Measurements from ENCODE around the gene STMN3. TPM values are rescaled to one million over a fixed set of nuclear protein-coding genes. Genes with fewer than 3 reads are reported as not detected.

Gene STMN3
- total RNA-seq, 1 experiment from 2014 or later, result 65.6 TPM

DNA sequence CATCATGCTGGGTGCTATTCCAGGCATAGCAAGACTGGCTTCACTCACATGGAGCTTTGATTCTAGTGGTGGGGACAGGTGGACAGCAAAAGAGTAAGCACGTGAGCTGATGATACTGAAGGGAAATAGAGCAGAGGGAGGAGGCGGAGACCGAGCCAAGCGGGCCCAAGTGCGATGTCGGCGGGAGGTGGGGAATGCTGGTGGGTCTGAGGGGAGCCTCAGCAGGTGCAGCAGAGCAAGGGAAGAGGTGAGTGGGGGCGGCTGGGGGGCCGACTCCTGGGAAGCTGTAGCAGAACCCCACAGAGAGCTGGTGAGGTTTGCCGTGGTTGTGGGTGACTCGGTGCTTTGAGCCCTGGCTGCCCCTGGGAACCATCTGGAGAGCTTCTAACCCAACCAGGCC is 15.1 kb upstream of the STMN3 start:
- CTCF ChIA-PET, result no interaction called here

More for the DNA sequence above, 15.1 kb upstream of the STMN3 start:
- Mint-ChIP-seq H3K4me1 (no peaks in the 10 kb centered on the region), H3K27me3 (ENCODE audit: low read depth) (no peaks in the 10 kb centered on the region), H3K27ac (no peak overlapping the region), H3K36me3 (peaks cover 24% of the 10 kb centered on the region), H3K9me3 (no peaks in the 10 kb centered on the region), H3K4me3 (no peak overlapping the region)
- POLR2A ChIA-PET, result no interaction called here
- ATAC-seq (no peak), DNase-seq (ENCODE audit: low spot score) (no peak)
- TF ChIP-seq AFF4 (CRISPR knock-in tag; IDR thresholded peaks at IDR 0.05; ENCODE audit: borderline replicate concordance) (no peak), NR2C2 (CRISPR knock-in tag; IDR thresholded peaks at IDR 0.05) (no peak), MXD4 (CRISPR knock-in tag; IDR thresholded peaks at IDR 0.05; ENCODE audit: borderline replicate concordance) (no peak), KAT7 (CRISPR knock-in tag; IDR thresholded peaks at IDR 0.05; ENCODE audit: borderline replicate concordance) (no peak), PRRX2 (CRISPR knock-in tag; IDR thresholded peaks at IDR 0.05) (no peak), E2F4 (CRISPR knock-in tag; IDR thresholded peaks at IDR 0.05; ENCODE audit: borderline replicate concordance, low read depth) (no peak), AR (CRISPR knock-in tag; IDR thresholded peaks at IDR 0.05) (no peak), EMX1 (CRISPR knock-in tag; IDR thresholded peaks at IDR 0.05) (no peak), E2F5 (CRISPR knock-in tag; IDR thresholded peaks at IDR 0.05) (no peak), USF2 (CRISPR knock-in tag; IDR thresholded peaks at IDR 0.05) (no peak)
- TF ChIP-seq, protein P1, sequence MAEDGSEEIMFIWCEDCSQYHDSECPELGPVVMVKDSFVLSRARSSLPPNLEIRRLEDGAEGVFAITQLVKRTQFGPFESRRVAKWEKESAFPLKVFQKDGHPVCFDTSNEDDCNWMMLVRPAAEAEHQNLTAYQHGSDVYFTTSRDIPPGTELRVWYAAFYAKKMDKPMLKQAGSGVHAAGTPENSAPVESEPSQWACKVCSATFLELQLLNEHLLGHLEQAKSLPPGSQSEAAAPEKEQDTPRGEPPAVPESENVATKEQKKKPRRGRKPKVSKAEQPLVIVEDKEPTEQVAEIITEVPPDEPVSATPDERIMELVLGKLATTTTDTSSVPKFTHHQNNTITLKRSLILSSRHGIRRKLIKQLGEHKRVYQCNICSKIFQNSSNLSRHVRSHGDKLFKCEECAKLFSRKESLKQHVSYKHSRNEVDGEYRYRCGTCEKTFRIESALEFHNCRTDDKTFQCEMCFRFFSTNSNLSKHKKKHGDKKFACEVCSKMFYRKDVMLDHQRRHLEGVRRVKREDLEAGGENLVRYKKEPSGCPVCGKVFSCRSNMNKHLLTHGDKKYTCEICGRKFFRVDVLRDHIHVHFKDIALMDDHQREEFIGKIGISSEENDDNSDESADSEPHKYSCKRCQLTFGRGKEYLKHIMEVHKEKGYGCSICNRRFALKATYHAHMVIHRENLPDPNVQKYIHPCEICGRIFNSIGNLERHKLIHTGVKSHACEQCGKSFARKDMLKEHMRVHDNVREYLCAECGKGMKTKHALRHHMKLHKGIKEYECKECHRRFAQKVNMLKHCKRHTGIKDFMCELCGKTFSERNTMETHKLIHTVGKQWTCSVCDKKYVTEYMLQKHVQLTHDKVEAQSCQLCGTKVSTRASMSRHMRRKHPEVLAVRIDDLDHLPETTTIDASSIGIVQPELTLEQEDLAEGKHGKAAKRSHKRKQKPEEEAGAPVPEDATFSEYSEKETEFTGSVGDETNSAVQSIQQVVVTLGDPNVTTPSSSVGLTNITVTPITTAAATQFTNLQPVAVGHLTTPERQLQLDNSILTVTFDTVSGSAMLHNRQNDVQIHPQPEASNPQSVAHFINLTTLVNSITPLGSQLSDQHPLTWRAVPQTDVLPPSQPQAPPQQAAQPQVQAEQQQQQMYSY (CRISPR knock-in tag; IDR thresholded peaks at IDR 0.05), result no peak
- TF ChIP-seq, protein P2, sequence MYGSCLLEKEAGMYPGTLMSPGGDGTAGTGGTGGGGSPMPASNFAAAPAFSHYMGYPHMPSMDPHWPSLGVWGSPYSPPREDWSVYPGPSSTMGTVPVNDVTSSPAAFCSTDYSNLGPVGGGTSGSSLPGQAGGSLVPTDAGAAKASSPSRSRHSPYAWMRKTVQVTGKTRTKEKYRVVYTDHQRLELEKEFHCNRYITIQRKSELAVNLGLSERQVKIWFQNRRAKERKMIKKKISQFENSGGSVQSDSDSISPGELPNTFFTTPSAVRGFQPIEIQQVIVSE (CRISPR knock-in tag; IDR thresholded peaks at IDR 0.05; ENCODE audit: borderline replicate concordance), result no peak
- TF ChIP-seq, protein P3, sequence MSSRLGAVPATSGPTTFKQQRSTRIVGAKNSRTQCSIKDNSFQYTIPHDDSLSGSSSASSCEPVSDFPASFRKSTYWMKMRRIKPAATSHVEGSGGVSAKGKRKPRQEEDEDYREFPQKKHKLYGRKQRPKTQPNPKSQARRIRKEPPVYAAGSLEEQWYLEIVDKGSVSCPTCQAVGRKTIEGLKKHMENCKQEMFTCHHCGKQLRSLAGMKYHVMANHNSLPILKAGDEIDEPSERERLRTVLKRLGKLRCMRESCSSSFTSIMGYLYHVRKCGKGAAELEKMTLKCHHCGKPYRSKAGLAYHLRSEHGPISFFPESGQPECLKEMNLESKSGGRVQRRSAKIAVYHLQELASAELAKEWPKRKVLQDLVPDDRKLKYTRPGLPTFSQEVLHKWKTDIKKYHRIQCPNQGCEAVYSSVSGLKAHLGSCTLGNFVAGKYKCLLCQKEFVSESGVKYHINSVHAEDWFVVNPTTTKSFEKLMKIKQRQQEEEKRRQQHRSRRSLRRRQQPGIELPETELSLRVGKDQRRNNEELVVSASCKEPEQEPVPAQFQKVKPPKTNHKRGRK (CRISPR knock-in tag; IDR thresholded peaks at IDR 0.05; ENCODE audit: borderline replicate concordance), result no peak

Data from WTC11 (cell line).